ENCODE data around the gene TEX14. TPM values are rescaled to one million over a fixed set of nuclear protein-coding genes. Genes with fewer than 3 reads are reported as not detected.

Gene TEX14
- total and polyA plus RNA-seq, 10 of the 15 experiments (the other 5 are each of a cell fraction or from before 2014, with no cell fraction given) = 0.15 to 1.3 (median 0.66) TPM

DNA sequence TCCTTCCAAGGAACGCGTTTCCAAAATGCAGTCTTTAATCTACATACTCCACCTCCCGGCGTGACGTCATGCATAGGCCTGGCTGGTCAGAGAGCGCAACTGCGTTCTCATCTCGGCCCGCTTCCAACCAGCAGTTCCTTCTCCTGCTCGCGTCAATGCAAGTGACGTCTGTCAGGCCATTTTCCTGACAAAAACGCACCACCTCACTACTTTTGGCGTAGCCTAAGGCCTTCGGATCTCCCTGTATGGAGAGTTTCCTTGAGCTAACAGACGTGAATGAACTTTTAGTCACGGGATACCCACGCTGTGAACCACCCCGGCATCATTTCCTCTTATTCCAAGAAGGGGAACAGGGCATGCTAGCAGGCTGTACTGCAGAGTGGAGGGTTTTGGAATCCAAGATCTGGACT lies 25.0 kb downstream of the TEX14 start:
- Histone ChIP-seq H3K27ac (ENCODE audit: control insufficient read depth, insufficient read depth) (no peak overlapping the region), H3K36me3 (ENCODE audit: control insufficient read depth in 2 of 2, insufficient read depth in 2 of 2, low read length in 1 of 2) (no peaks in the 10 kb centered on the region), H3K79me2 (ENCODE audit: control insufficient read depth, insufficient read depth, low read length) (no peaks in the 10 kb centered on the region), H2AFZ (ENCODE audit: control insufficient read depth, low read depth, low read length) (peak overlapping the region; percentile 56), H3K9me3 (replicated peaks; ENCODE audit: control insufficient read depth, insufficient read depth, low read length) (no peaks in the 10 kb centered on the region), H3K4me2 (ENCODE audit: control insufficient read depth, insufficient read depth) (peak overlapping the region; percentile 57), H4K20me1 (ENCODE audit: control insufficient read depth, insufficient read depth) (no peaks in the 10 kb centered on the region), H3K9ac (ENCODE audit: control insufficient read depth, insufficient read depth, low read length) (no peak overlapping the region), H3K4me3 (no peak overlapping the region), H3K27me3 (replicated peaks in 1 of 2; ENCODE audit: control insufficient read depth in 2 of 2, insufficient read depth in 2 of 2, low read length in 1 of 2) (no peaks in the 10 kb centered on the region), H3K4me1 (ENCODE audit: control insufficient read depth, insufficient read depth, low read length) (no peaks in the 10 kb centered on the region)
- in situ Hi-C loops (cut with MboI) (no loop called here), intact Hi-C loops (cut with micrococcal nuclease; ENCODE audit: unreplicated experiment) (no loop called here)
- WGBS (ENCODE audit: insufficient coverage, insufficient replicate concordance, low lambda C conversion rate, missing lambda C conversion rate) = 23% methylated on average over 19 of the region's 19 CpGs
- TF ChIP-seq ATF7 (IDR thresholded peaks at IDR 0.05; ENCODE audit: low read depth) = 0 out of 2 replicates have a peak, but pooled peaks have one; percentile 21
- peak; percentile 89 for TF ChIP-seq CREB1 (IDR thresholded peaks at IDR 0.05; ENCODE audit: low read depth)
- TF ChIP-seq RFX5 (IDR thresholded peaks at IDR 0.05; ENCODE audit: low read depth, low read length) = no peak
- TF ChIP-seq CREM (IDR thresholded peaks at IDR 0.05; ENCODE audit: low read depth) = peak; percentile 71; the same call in 1 of the 2 replicates
- RAD21 ChIA-PET (ENCODE audit: unreplicated experiment) = interaction anchor here (1.4 kb wide), 1 partner anchor 338 kb away, joined by 6 read pairs; no protein-coding TSS in a partner anchor
- ATAC-seq = no peak
- SMC1A ChIA-PET (ENCODE audit: uncharacterized antibody, unreplicated experiment) = interaction anchor here (1.4 kb wide), 1 partner anchor 26 kb away, joined by 6 read pairs; the partner anchor contains the start of gene RAD51C
- POLR2A ChIA-PET = interaction anchor here (0.7 kb wide), 1 partner anchor 249 kb away, joined by 3 read pairs; no protein-coding TSS in a partner anchor
- FAIRE-seq = no peak
- no peak for DNase-seq (ENCODE audit: low read depth, low spot score)
- CTCF ChIA-PET = no interaction called here
- no TSS peak for BruUV-seq (replicated peaks)

DNA sequence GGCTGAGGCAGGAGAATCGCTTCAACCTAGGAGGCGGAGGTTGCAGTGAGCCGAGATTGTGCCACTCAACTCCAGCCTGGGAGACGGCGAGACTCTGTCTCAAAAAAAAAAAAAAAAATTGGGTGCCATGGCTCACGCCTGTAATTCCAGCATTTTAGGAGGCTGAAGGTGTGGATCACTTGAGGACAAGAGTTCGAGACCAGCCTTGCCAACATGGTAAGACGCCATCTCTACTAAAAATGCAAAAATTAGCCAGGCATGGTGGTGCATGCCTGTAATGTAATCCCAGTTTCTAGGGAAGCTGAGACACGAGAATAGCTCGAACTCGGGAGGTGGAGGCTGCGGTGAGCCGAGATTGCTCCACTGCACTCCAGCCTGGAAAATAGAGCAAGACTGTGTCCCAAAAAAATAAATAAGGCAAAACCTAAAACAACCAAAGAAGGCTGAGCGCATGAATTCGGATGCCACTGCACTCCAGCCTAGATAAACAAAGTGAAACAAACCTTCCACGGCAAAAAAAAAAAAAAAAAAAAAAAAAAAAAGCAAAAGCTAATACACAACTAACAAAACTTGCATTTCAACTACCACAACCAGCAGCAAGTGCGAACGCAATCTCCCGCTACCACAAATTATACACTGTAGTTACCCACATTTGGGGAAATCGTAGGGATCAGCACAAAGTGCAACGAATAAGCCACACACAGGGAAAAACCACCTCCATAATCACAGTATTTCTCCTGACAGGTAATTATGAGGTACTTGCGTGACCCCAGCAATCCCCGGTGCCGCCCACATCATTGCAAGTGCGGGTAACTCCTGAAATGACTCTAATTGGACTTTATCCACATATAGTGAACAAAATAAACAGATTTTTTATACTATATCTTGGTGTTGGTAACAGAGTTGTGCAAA lies 25.6 kb downstream of the TEX14 start:
- ChIA-PET POLR2A (interaction anchor here (0.7 kb wide), 1 partner anchor 250 kb away, joined by 3 read pairs; no protein-coding TSS in a partner anchor), CTCF (no interaction called here), SMC1A (ENCODE audit: uncharacterized antibody, unreplicated experiment) (interaction anchor here (1.4 kb wide), 1 partner anchor 27 kb away, joined by 6 read pairs; the partner anchor contains the start of gene RAD51C), RAD21 (ENCODE audit: unreplicated experiment) (interaction anchor here (1.4 kb wide), 1 partner anchor 339 kb away, joined by 6 read pairs; no protein-coding TSS in a partner anchor)
- TF ChIP-seq NR2F1 (conservative IDR thresholded peaks at IDR 0.05) (no peak), RELA (IDR thresholded peaks at IDR 0.05; ENCODE audit: borderline replicate concordance, partially characterized antibody) (no peak), RUNX3 (IDR thresholded peaks at IDR 0.05; ENCODE audit: low read length) (peak; percentile 14; the same call in 1 of the 2 replicates), RCOR1 (conservative IDR thresholded peaks at IDR 0.05; ENCODE audit: low read depth, low read length) (no peak), CBX3 (IDR thresholded peaks at IDR 0.05; ENCODE audit: borderline replicate concordance, low read depth) (no peak), SMC3 (IDR thresholded peaks at IDR 0.05; ENCODE audit: borderline replicate concordance, low read length) (no peak), RAD21 (IDR thresholded peaks at IDR 0.05; ENCODE audit: insufficient read depth, low read depth, low read length) (no peak), CHD4 (IDR thresholded peaks at IDR 0.05) (no peak), PAX8 (IDR thresholded peaks at IDR 0.05) (no peak), JUNB (IDR thresholded peaks at IDR 0.05) (peak; percentile 18; the same call in 1 of the 2 replicates), SREBF2 (IDR thresholded peaks at IDR 0.05; ENCODE audit: low read length) (no peak), ZNF384 (IDR thresholded peaks at IDR 0.05; ENCODE audit: borderline replicate concordance, low read depth, low read length) (0 out of 2 replicates have a peak, but pooled peaks have one; percentile 21), SMAD5 (IDR thresholded peaks at IDR 0.05; ENCODE audit: low read depth) (no peak), IKZF2 (IDR thresholded peaks at IDR 0.05) (no peak), RAD51 (IDR thresholded peaks at IDR 0.05) (no peak)
- Histone ChIP-seq H3K9ac (ENCODE audit: control insufficient read depth, insufficient read depth, low read length) (no peak overlapping the region; the same call in 1 of the 2 replicates), H2AFZ (ENCODE audit: control insufficient read depth, low read depth, low read length) (no peak overlapping the region; the same call in 1 of the 2 replicates), H3K27me3 (replicated peaks in 1 of 2; ENCODE audit: control insufficient read depth in 2 of 2, insufficient read depth in 2 of 2, low read length in 1 of 2) (no peaks in the 10 kb centered on the region), H3K4me3 (no peak overlapping the region), H4K20me1 (ENCODE audit: control insufficient read depth, insufficient read depth) (no peaks in the 10 kb centered on the region), H3K79me2 (ENCODE audit: control insufficient read depth, insufficient read depth, low read length) (no peaks in the 10 kb centered on the region), H3K36me3 (ENCODE audit: control insufficient read depth in 2 of 2, insufficient read depth in 2 of 2, low read length in 1 of 2) (no peaks in the 10 kb centered on the region), H3K9me3 (replicated peaks; ENCODE audit: control insufficient read depth, insufficient read depth, low read length) (no peaks in the 10 kb centered on the region), H3K27ac (ENCODE audit: control insufficient read depth, insufficient read depth) (no peak overlapping the region), H3K4me2 (ENCODE audit: control insufficient read depth, insufficient read depth) (peak overlapping the region; percentile 57), H3K4me1 (ENCODE audit: control insufficient read depth, insufficient read depth, low read length) (no peaks in the 10 kb centered on the region)
- DNase-seq (ENCODE audit: low read depth, low spot score) (no peak), FAIRE-seq (no peak), ATAC-seq (no peak)
- intact Hi-C loops (cut with micrococcal nuclease; ENCODE audit: unreplicated experiment) (no loop called here), in situ Hi-C loops (cut with MboI) (no loop called here)
- 62% methylated on average over 25 of the region's 25 CpGs for WGBS (ENCODE audit: insufficient coverage, insufficient replicate concordance, low lambda C conversion rate, missing lambda C conversion rate)
- no TSS peak for BruUV-seq (replicated peaks)

All from GM12878 (cell line).